ENCODE results near the gene LIPG.

Gene LIPG

GRCh38 chr18:49638209-49638785 is 76.4 kb downstream of the LIPG start:
- no peaks in the 10 kb centered on the region for H3K9me3 ChIP-seq (ENCODE audit: insufficient read depth, low read length)
- H2AFZ ChIP-seq (ENCODE audit: low read depth, low read length, severe bottlenecking): no peak overlapping the region
- H3K9me2 ChIP-seq (replicated peaks; ENCODE audit: insufficient read depth, low read length): no peaks in the 10 kb centered on the region
- no peaks in the 10 kb centered on the region for H4K20me1 ChIP-seq (ENCODE audit: low read depth, low read length)
- H3K9ac ChIP-seq (ENCODE audit: low read length): no peak overlapping the region
- H3K79me2 ChIP-seq (ENCODE audit: insufficient read depth, low read length): no peaks in the 10 kb centered on the region
- H3K4me3 ChIP-seq (ENCODE audit: insufficient read depth, low read length, poor library complexity, severe bottlenecking): no peak overlapping the region
- TF ChIP-seq, protein P1, sequence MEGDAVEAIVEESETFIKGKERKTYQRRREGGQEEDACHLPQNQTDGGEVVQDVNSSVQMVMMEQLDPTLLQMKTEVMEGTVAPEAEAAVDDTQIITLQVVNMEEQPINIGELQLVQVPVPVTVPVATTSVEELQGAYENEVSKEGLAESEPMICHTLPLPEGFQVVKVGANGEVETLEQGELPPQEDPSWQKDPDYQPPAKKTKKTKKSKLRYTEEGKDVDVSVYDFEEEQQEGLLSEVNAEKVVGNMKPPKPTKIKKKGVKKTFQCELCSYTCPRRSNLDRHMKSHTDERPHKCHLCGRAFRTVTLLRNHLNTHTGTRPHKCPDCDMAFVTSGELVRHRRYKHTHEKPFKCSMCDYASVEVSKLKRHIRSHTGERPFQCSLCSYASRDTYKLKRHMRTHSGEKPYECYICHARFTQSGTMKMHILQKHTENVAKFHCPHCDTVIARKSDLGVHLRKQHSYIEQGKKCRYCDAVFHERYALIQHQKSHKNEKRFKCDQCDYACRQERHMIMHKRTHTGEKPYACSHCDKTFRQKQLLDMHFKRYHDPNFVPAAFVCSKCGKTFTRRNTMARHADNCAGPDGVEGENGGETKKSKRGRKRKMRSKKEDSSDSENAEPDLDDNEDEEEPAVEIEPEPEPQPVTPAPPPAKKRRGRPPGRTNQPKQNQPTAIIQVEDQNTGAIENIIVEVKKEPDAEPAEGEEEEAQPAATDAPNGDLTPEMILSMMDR (IDR thresholded peaks at IDR 0.05; ENCODE audit: insufficient read depth, low read length, poor library complexity, severe bottlenecking): no peak
- TF ChIP-seq EZH2phosphoT487 (conservative IDR thresholded peaks at IDR 0.05; ENCODE audit: low read length): no peak
- H3K36me3 ChIP-seq (ENCODE audit: low read length): no peaks in the 10 kb centered on the region
- H3K27me3 ChIP-seq (ENCODE audit: low read length): no peaks in the 10 kb centered on the region
- H3K27ac ChIP-seq (ENCODE audit: low read depth, low read length): no peak overlapping the region
- no peak overlapping the region for H3K4me2 ChIP-seq (ENCODE audit: low read depth, low read length, poor library complexity, severe bottlenecking)
- H3F3A ChIP-seq (ENCODE audit: insufficient read depth): no peaks in the 10 kb centered on the region

DNA sequence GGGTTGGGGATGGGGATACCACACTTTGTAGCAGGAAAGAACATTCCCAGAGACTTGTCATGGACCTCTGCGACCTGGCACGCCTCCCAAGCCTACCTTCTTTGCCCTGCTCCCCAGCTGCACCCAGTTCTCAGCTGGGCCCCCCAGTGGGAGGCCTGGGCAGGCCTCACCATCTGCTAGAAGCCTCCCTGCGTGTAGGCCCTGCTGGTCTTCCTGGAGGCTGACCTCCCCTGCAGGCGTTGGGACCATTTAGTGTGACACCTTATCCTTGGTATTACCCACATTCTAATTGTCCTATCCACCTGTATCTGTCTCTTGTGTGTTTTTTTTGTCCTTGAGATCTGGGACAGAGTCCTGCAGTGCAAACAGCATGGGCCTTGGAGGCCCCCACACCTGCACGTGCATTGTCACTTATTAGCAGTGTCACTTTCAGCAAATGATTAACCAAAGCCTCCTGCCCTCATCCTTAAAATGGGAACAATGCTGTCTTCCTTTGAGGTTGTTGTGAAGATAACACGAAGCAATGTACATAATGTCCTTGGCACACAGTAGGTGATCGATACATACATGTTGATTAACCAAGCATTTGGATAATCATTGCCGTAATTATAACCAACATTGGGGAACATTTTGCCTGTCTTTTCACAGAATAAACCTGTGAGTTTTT is 77.2 kb downstream of the LIPG start:
- Histone ChIP-seq H3K9me3 (ENCODE audit: insufficient read depth, low read length) (no peaks in the 10 kb centered on the region), H3K36me3 (ENCODE audit: low read length) (no peaks in the 10 kb centered on the region), H3K9me2 (replicated peaks; ENCODE audit: insufficient read depth, low read length) (no peaks in the 10 kb centered on the region), H3F3A (ENCODE audit: insufficient read depth) (no peaks in the 10 kb centered on the region), H3K4me2 (ENCODE audit: low read depth, low read length, poor library complexity, severe bottlenecking) (no peak overlapping the region), H4K20me1 (ENCODE audit: low read depth, low read length) (no peaks in the 10 kb centered on the region), H3K4me3 (ENCODE audit: insufficient read depth, low read length, poor library complexity, severe bottlenecking) (no peak overlapping the region), H3K27ac (ENCODE audit: low read depth, low read length) (no peak overlapping the region), H3K9ac (ENCODE audit: low read length) (no peak overlapping the region), H3K79me2 (ENCODE audit: insufficient read depth, low read length) (no peaks in the 10 kb centered on the region), H2AFZ (ENCODE audit: low read depth, low read length, severe bottlenecking) (no peak overlapping the region), H3K27me3 (ENCODE audit: low read length) (no peaks in the 10 kb centered on the region)
- TF ChIP-seq EZH2phosphoT487 (conservative IDR thresholded peaks at IDR 0.05; ENCODE audit: low read length): no peak
- TF ChIP-seq, protein P1 (IDR thresholded peaks at IDR 0.05; ENCODE audit: insufficient read depth, low read length, poor library complexity, severe bottlenecking): no peak

DNA sequence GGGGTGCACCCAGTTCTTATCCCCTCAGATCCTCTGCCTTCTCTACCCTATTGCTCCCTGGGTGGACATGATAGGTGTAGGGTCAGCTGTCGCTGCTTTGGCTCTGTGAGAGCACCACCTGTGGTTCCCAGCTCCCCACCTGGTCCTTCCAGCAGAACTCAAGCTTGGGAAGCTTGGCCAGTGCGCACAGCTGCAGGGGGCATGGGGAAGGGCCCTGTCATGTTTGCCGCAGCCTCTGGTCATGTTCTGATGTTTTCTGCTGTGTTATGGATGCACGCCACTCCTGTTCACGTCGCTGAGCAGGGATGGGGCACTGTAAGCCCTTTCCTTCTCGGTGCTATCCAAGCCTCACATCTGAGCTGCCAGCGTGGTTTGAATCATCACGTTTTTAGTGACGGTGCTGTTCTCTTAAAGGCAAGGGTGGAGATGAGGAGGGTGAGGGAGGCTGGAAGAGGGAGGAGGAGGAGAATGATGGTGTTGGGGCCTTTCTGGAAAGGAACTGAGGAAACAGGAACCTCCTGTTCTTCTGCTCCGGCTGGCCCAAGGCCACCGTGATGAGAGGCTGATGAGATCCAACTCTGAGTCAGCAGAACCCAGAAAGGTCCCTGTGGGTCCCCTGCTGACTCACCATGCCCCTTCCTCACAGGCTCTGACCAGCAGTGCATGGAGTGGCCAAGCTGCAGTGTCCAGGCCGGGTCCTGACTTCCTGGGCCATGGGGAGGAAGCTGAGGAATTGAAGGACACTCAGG is 78.0 kb downstream of the LIPG start:
- Histone ChIP-seq H3K9me2 (replicated peaks; ENCODE audit: insufficient read depth, low read length) (no peaks in the 10 kb centered on the region), H3K27me3 (ENCODE audit: low read length) (no peaks in the 10 kb centered on the region), H3K9ac (ENCODE audit: low read length) (no peak overlapping the region), H3K79me2 (ENCODE audit: insufficient read depth, low read length) (no peaks in the 10 kb centered on the region), H3K36me3 (ENCODE audit: low read length) (no peaks in the 10 kb centered on the region), H3K9me3 (ENCODE audit: insufficient read depth, low read length) (no peaks in the 10 kb centered on the region), H3K4me3 (ENCODE audit: insufficient read depth, low read length, poor library complexity, severe bottlenecking) (no peak overlapping the region), H3K4me2 (ENCODE audit: low read depth, low read length, poor library complexity, severe bottlenecking) (no peak overlapping the region), H3K27ac (ENCODE audit: low read depth, low read length) (no peak overlapping the region), H2AFZ (ENCODE audit: low read depth, low read length, severe bottlenecking) (no peak overlapping the region), H4K20me1 (ENCODE audit: low read depth, low read length) (no peaks in the 10 kb centered on the region), H3F3A (ENCODE audit: insufficient read depth) (no peaks in the 10 kb centered on the region)
- TF ChIP-seq, protein P1 (IDR thresholded peaks at IDR 0.05; ENCODE audit: insufficient read depth, low read length, poor library complexity, severe bottlenecking): no peak
- TF ChIP-seq EZH2phosphoT487 (conservative IDR thresholded peaks at IDR 0.05; ENCODE audit: low read length): no peak
